Measurements from ENCODE around the gene GNG13.

GNG13 gene

DNA sequence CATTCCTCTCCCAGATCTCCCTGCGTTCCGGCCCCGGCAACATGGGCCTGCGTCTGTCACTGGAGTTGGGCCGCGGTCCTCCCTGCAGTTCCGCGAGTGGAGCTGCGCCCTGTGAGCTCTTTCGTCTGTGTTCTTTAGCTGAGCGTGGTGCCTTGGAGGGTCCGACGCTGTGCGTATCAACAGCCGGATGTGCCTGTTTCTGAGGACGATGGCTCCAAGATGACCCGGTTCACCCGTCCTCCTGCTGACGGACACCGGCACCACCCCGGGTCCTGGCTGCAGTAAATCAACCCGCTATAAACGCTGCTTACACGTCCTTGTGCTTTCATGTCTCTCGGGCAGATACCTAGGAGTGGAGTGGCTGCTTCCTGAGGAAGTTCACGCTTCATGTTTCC is 44.8 kb upstream of the GNG13 start:
- no peaks in the 10 kb centered on the region for H3K4me1 ChIP-seq (ENCODE audit: low read depth, poor library complexity, severe bottlenecking)
- no peak overlapping the region for H3K4me3 ChIP-seq (IDR thresholded peaks at IDR 0.05; ENCODE audit: insufficient read depth, low read depth, low read length)
- no peaks in the 10 kb centered on the region for H4K20me1 ChIP-seq (ENCODE audit: insufficient read depth)
- H3K9ac ChIP-seq: no peak overlapping the region
- H3K27me3 ChIP-seq (ENCODE audit: insufficient read depth, low read depth): peaks cover 68% of the 10 kb centered on the region
- H3K79me2 ChIP-seq (ENCODE audit: insufficient read depth, low read depth): no peaks in the 10 kb centered on the region
- H3K27ac ChIP-seq: no peak overlapping the region
- no peak overlapping the region for H3K4me2 ChIP-seq
- H3K36me3 ChIP-seq (ENCODE audit: insufficient read depth): no peaks in the 10 kb centered on the region
- no peak for TF ChIP-seq CTCF (conservative IDR thresholded peaks at IDR 0.05; ENCODE audit: low read depth, low read length)
- no peak overlapping the region for H2AFZ ChIP-seq (ENCODE audit: low read depth)

GRCh38 chr16:844638-845350 is 44.3 kb upstream of the GNG13 start:
- no peak overlapping the region for H3K27ac ChIP-seq
- no peaks in the 10 kb centered on the region for H4K20me1 ChIP-seq (ENCODE audit: insufficient read depth)
- H3K4me3 ChIP-seq (IDR thresholded peaks at IDR 0.05; ENCODE audit: insufficient read depth, low read depth, low read length): no peak overlapping the region
- H3K27me3 ChIP-seq (ENCODE audit: insufficient read depth, low read depth): peaks cover 63% of the 10 kb centered on the region
- no peak overlapping the region for H3K4me2 ChIP-seq
- H3K79me2 ChIP-seq (ENCODE audit: insufficient read depth, low read depth): no peaks in the 10 kb centered on the region
- H3K4me1 ChIP-seq (ENCODE audit: low read depth, poor library complexity, severe bottlenecking): no peaks in the 10 kb centered on the region
- H2AFZ ChIP-seq (ENCODE audit: low read depth): no peak overlapping the region
- TF ChIP-seq CTCF (conservative IDR thresholded peaks at IDR 0.05; ENCODE audit: low read depth, low read length): no peak
- no peaks in the 10 kb centered on the region for H3K36me3 ChIP-seq (ENCODE audit: insufficient read depth)
- no peak overlapping the region for H3K9ac ChIP-seq

- H3K4me3 ChIP-seq (IDR thresholded peaks at IDR 0.05; ENCODE audit: insufficient read depth, low read depth, low read length): no peak overlapping the region
- no peaks in the 10 kb centered on the region for H3K4me1 ChIP-seq (ENCODE audit: low read depth, poor library complexity, severe bottlenecking)
- no peaks in the 10 kb centered on the region for H3K79me2 ChIP-seq (ENCODE audit: insufficient read depth, low read depth)
- no peak overlapping the region for H2AFZ ChIP-seq (ENCODE audit: low read depth)
- no peaks in the 10 kb centered on the region for H4K20me1 ChIP-seq (ENCODE audit: insufficient read depth)
- no peak for TF ChIP-seq CTCF (conservative IDR thresholded peaks at IDR 0.05; ENCODE audit: low read depth, low read length)
- no peak overlapping the region for H3K27ac ChIP-seq
- H3K9ac ChIP-seq: no peak overlapping the region
- H3K4me2 ChIP-seq: no peak overlapping the region
- H3K36me3 ChIP-seq (ENCODE audit: insufficient read depth): no peaks in the 10 kb centered on the region
- peaks cover 63% of the 10 kb centered on the region for H3K27me3 ChIP-seq (ENCODE audit: insufficient read depth, low read depth)
Observed at GRCh38 chr16:843771-844170, 43.2 kb upstream of the GNG13 start.

DNA sequence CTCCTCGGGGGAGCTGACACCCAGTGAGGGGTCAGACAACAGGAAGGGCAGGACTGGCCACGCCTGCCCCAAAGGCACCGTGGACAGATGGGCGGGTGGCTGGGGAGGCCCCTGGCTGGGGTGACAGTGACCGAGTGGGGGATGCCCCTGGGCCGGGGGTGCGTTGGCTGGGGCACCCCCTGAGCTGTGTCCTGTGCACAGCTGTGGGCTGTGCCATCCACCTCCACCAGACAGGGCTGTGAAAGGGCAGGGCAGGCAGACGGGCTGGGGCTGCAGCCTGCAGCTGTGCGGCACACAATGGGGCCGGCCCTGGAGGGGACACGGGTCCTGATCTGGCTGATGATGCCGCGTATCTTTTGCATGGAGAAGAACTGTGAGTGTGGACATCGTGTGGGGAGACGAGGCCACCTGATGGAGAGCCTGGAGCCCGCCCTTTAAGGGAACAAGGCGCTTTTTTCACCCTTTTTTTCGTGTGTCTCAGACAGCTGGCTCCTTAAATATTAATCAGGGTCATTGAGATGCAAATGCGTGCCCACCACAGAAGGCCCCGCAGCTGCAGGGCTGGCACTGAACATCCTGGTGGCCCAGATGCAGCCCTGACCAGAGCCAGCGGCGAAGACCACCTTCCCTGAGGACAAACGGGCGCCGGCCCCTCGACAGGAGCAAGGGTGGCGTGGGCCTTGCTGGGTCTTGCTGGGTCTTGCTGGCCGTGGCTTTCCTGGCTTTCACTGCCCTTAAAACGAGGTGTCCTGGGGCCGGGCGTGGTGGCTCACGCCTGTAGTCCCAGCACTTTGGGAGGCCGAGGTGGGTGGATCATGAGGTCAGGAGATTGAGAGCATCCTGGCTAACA is 42.4 kb upstream of the GNG13 start:
- Histone ChIP-seq H3K4me3 (IDR thresholded peaks at IDR 0.05; ENCODE audit: insufficient read depth, low read depth, low read length) (no peak overlapping the region), H3K4me2 (no peak overlapping the region), H3K9ac (no peak overlapping the region), H2AFZ (ENCODE audit: low read depth) (no peak overlapping the region), H3K4me1 (ENCODE audit: low read depth, poor library complexity, severe bottlenecking) (no peaks in the 10 kb centered on the region), H3K27me3 (ENCODE audit: insufficient read depth, low read depth) (peaks cover 68% of the 10 kb centered on the region), H3K79me2 (ENCODE audit: insufficient read depth, low read depth) (no peaks in the 10 kb centered on the region), H3K36me3 (ENCODE audit: insufficient read depth) (no peaks in the 10 kb centered on the region), H4K20me1 (ENCODE audit: insufficient read depth) (no peaks in the 10 kb centered on the region), H3K27ac (no peak overlapping the region)
- TF ChIP-seq CTCF (conservative IDR thresholded peaks at IDR 0.05; ENCODE audit: low read depth, low read length): no peak
